Endothelial cell of umbilical vein (primary cell): ENCODE results near the gene EPB41L2. TPM values are rescaled to one million over a fixed set of nuclear protein-coding genes. Genes with fewer than 3 reads are reported as not detected.

Experiments used
- BruUV-seq: library from RNA; stranded (reverse); fragments of 400-500 nt; replicated peaks from 2 replicates; lab custom pipeline; 2021; lab: Mats Ljungman, UMichigan
- CTCF ChIA-PET: fragments of 300-600, 350-600 bp; sonication (Branson Sonifier 250); formaldehyde crosslinking; loops from one replicate; lab custom pipeline; 2021; ENCODE audit warnings: antibody characterized with exemption, inconsistent platforms; lab: Charles Lee
- POLR2A ChIA-PET: fragments of 300-600, 350-600 bp; sonication (Branson Sonifier 250); formaldehyde crosslinking; loops from one replicate; lab custom pipeline; 2021; ENCODE audit warnings: antibody characterized with exemption, inconsistent platforms; lab: Charles Lee
- DNase-seq: peaks from one replicate; pipeline ENCODE4 v3.0.0-alpha.2; 2011; ENCODE audit warnings: low read depth, low spot score
- FAIRE-seq: peaks from 2 replicates; lab custom pipeline; 2011; peaks lifted over from hg19 to GRCh38; lab: Jason Lieb, UNC
- H2AFZ ChIP-seq: 2 replicates; pipeline ENCODE4 v1.6.0; 2012; ENCODE audit warnings: low read depth, low read length, control low read depth, inconsistent platforms
- H3K27ac ChIP-seq: 2 replicates; pipeline ENCODE4 v1.5.1; 2011; ENCODE audit warnings: low read depth, mild to moderate bottlenecking, control low read depth, low read length, moderate library complexity; ENCODE audit not compliant: insufficient read depth
- H3K27me3 ChIP-seq, 2 experiments: 2 replicates each; pipeline versions ENCODE4 v1.6.0 to v1.6.1; 2011; ENCODE audit warnings: low read length in 2 of 2, mixed read lengths in 1 of 2; ENCODE audit not compliant: control insufficient read depth in 2 of 2, insufficient read depth in 2 of 2
- H3K36me3 ChIP-seq, 2 experiments: 2 replicates in 1 of 2; 3 replicates in 1 of 2; pipeline ENCODE4 v1.5.1; 2011; ENCODE audit warnings: low read length in 2 of 2, mild to moderate bottlenecking in 1 of 2, moderate library complexity in 1 of 2; ENCODE audit not compliant: control insufficient read depth in 2 of 2, insufficient read depth in 2 of 2; ENCODE audit errors: extremely low read depth in 1 of 2
- H3K4me1 ChIP-seq: 3 replicates; pipeline ENCODE4 v1.5.1; 2011; ENCODE audit warnings: mild to moderate bottlenecking, low read length; ENCODE audit not compliant: control insufficient read depth, insufficient read depth; ENCODE audit errors: extremely low read depth
- H3K4me2 ChIP-seq: 2 replicates; pipeline ENCODE4 v1.6.1; 2011; ENCODE audit warnings: low read length, control low read depth, mixed read lengths; ENCODE audit not compliant: insufficient read depth
- H3K4me3 ChIP-seq, 3 experiments: fragments of 200-600 bp in 1 of 3; sonication (generic), shearing (Covaris generic) in 1 of 3; replicated peaks in 1 of 3; 2 replicates each; pipeline ENCODE4 v1.5.1; 2011 to 2016; ENCODE audit warnings: control low read depth in 3 of 3, low read length in 3 of 3, mild to moderate bottlenecking in 2 of 3, inconsistent platforms in 1 of 3, low read depth in 1 of 3, moderate library complexity in 1 of 3; ENCODE audit not compliant: insufficient read depth in 1 of 3
- H3K79me2 ChIP-seq: 2 replicates; pipeline ENCODE4 v1.6.0; 2012; ENCODE audit warnings: low read length, inconsistent platforms; ENCODE audit not compliant: control insufficient read depth, insufficient read depth
- H3K9ac ChIP-seq: replicated peaks from 2 replicates; pipeline ENCODE3; 2011; ENCODE audit warnings: low read length, control low read depth; ENCODE audit not compliant: insufficient read depth; ENCODE audit errors: extremely low read depth
- H3K9me1 ChIP-seq: replicated peaks from 3 replicates; pipeline ENCODE4 v1.6.0; 2011; ENCODE audit warnings: mild to moderate bottlenecking, low read length; ENCODE audit not compliant: control insufficient read depth, insufficient read depth; ENCODE audit errors: extremely low read depth
- H3K9me3 ChIP-seq: replicated peaks from 2 replicates; pipeline ENCODE4 v1.5.1; 2012; ENCODE audit warnings: low read length, inconsistent platforms; ENCODE audit not compliant: control insufficient read depth, insufficient read depth
- H4K20me1 ChIP-seq: replicated peaks from 2 replicates; pipeline ENCODE3; 2011; ENCODE audit warnings: mild to moderate bottlenecking, low read length; ENCODE audit not compliant: control insufficient read depth, insufficient read depth; ENCODE audit errors: extremely low read depth
- CTCF ChIP-seq, 2 donors: IDR thresholded peaks; 1 replicate in 1 of 2; 2 replicates in 1 of 2; pipeline ENCODE4 v1.5.1; 2011; ENCODE audit warnings: low read length in 2 of 2, mild to moderate bottlenecking in 2 of 2, moderate library complexity in 2 of 2, control low read depth in 1 of 2, inconsistent platforms in 1 of 2, low read depth in 1 of 2; ENCODE audit not compliant: insufficient read depth in 1 of 2; ENCODE audit errors: extremely low read depth in 1 of 2
- EZH2 ChIP-seq: IDR thresholded peaks from 2 replicates; pipeline ENCODE4 v1.6.1; 2012; ENCODE audit warnings: borderline replicate concordance, low read depth, mild to moderate bottlenecking, moderate library complexity, low read length, inconsistent platforms; ENCODE audit not compliant: severe bottlenecking
- FOS ChIP-seq: IDR thresholded peaks from 2 replicates; pipeline ENCODE4 v1.6.1; 2011; ENCODE audit warnings: mild to moderate bottlenecking, low read length, moderate library complexity, borderline replicate concordance; ENCODE audit not compliant: insufficient read depth
- GATA2 ChIP-seq: IDR thresholded peaks from 2 replicates; pipeline ENCODE4 v1.7.0; 2011; ENCODE audit warnings: low read depth, mild to moderate bottlenecking, moderate library complexity, mixed read lengths, low read length; ENCODE audit not compliant: insufficient read length, insufficient read depth
- JUN ChIP-seq: IDR thresholded peaks from 2 replicates; pipeline ENCODE4 v1.6.1; 2011; ENCODE audit warnings: borderline replicate concordance, low read depth; ENCODE audit not compliant: insufficient read length, insufficient read depth
- MAX ChIP-seq: IDR thresholded peaks from 2 replicates; pipeline ENCODE4 v1.6.1; 2011; ENCODE audit not compliant: insufficient read depth, insufficient read length
- MYC ChIP-seq: IDR thresholded peaks from one replicate; pipeline ENCODE4 v1.6.1; 2011; ENCODE audit warnings: mild to moderate bottlenecking, low read depth, low read length
- POLR2A ChIP-seq: IDR thresholded peaks from 2 replicates; pipeline ENCODE4 v1.6.1; 2012; ENCODE audit warnings: low read depth, mild to moderate bottlenecking, control low read depth, low read length
- POLR2AphosphoS5 ChIP-seq: IDR thresholded peaks from 2 replicates; pipeline ENCODE4 v1.6.1; 2012; ENCODE audit warnings: low read depth, mild to moderate bottlenecking, control low read depth, low read length, moderate library complexity; ENCODE audit not compliant: insufficient read depth
- dilution Hi-C: fragments of 300-500 bp; cut with MboI; formaldehyde crosslinking; loops from one replicate; pipeline ENCODE4 v1.15.0; 2019; ENCODE audit warnings: low sequenced_read_pairs; ENCODE audit not compliant: extremely low pct_ligation_motif_present
- intact Hi-C: fragments of 100-400 bp; cut with micrococcal nuclease; formaldehyde crosslinking; loops from one replicate; pipeline ENCODE4 v1.10.0; 2022
- polyA plus RNA-seq, 4 experiments: library from polyadenylated mRNA; depleted of rRNA in 3 of 4; stranded (reverse) in 3 of 4; unstranded in 1 of 4; fragments of >200 nt; gene quantifications; 2 replicates each; pipeline versions ENCODE4 v1.2.1 to v1.2.3, GENCODE V29; 2011 to 2012; ENCODE audit warnings: missing spikeins in 1 of 4
- total RNA-seq: library from RNA; stranded (reverse); gene quantifications from 2 replicates; pipeline ENCODE4 v1.2.3, GENCODE V29; 2021

The EPB41L2 gene
- total and polyA plus RNA-seq, 2 donors (not counting 3 experiments of a cell fraction or from before 2014, with no cell fraction given): 26.5 to 87.7 TPM

- DNase-seq: no peak
- BruUV-seq: no TSS peak
- no peaks in the 10 kb centered on the region for H3K27me3 ChIP-seq
- POLR2A ChIA-PET: no interaction called here
- no peak for TF ChIP-seq EZH2
- TF ChIP-seq CTCF (IDR thresholded peaks at IDR 0.05; ENCODE audit: extremely low read depth in 1 of 2, insufficient read depth in 1 of 2, low read depth in 1 of 2, low read length in 2 of 2): no peak
- TF ChIP-seq POLR2A: no peak
- no peaks in the 10 kb centered on the region for H3K9me1 ChIP-seq
- no peaks in the 10 kb centered on the region for H3K79me2 ChIP-seq
- intact Hi-C loops (no loop called here), dilution Hi-C loops (no loop called here)
- H3K4me3 ChIP-seq: no peak overlapping the region
- H2AFZ ChIP-seq: no peak overlapping the region
- H3K4me1 ChIP-seq: no peaks in the 10 kb centered on the region
- H3K9me3 ChIP-seq: no peaks in the 10 kb centered on the region
- H3K27ac ChIP-seq: no peak overlapping the region
- no peak for FAIRE-seq
- H3K4me2 ChIP-seq: no peak overlapping the region
- no peaks in the 10 kb centered on the region for H3K36me3 ChIP-seq
- H3K9ac ChIP-seq: no peak overlapping the region
- CTCF ChIA-PET: interaction anchor here (0.7 kb wide), 1 partner anchor 11 kb away, joined by 3 read pairs; no protein-coding TSS in a partner anchor
- H4K20me1 ChIP-seq: no peaks in the 10 kb centered on the region
These were observed 17.0 kb upstream of the EPB41L2 start for GRCh38 chr6:131080084-131080483.

GRCh38 chr6:131073577-131073976, 10.5 kb upstream of the EPB41L2 start:
- dilution Hi-C loops (no loop called here), intact Hi-C loops (no loop called here)
- TF ChIP-seq CTCF (IDR thresholded peaks at IDR 0.05; ENCODE audit: extremely low read depth in 1 of 2, insufficient read depth in 1 of 2, low read depth in 1 of 2, low read length in 2 of 2): no peak
- no peak for TF ChIP-seq POLR2A
- no peak for TF ChIP-seq MAX
- no peak for TF ChIP-seq JUN
- TF ChIP-seq POLR2AphosphoS5: no peak
- no peak for TF ChIP-seq GATA2
- no peak for TF ChIP-seq EZH2
- TF ChIP-seq FOS: no peak
- TF ChIP-seq MYC: no peak
- no peak for FAIRE-seq
- Histone ChIP-seq H2AFZ (no peak overlapping the region), H3K9ac (no peak overlapping the region), H3K27ac (no peak overlapping the region), H3K4me2 (no peak overlapping the region), H4K20me1 (no peaks in the 10 kb centered on the region), H3K36me3 (no peaks in the 10 kb centered on the region), H3K79me2 (no peaks in the 10 kb centered on the region), H3K4me3 (no peak overlapping the region), H3K9me1 (no peaks in the 10 kb centered on the region), H3K9me3 (no peaks in the 10 kb centered on the region), H3K27me3 (no peaks in the 10 kb centered on the region), H3K4me1 (no peaks in the 10 kb centered on the region)
- no peak for DNase-seq
- POLR2A ChIA-PET: no interaction called here
- no TSS peak for BruUV-seq
- CTCF ChIA-PET: interaction anchor here (1.3 kb wide), 1 partner anchor 11 kb away, joined by 3 read pairs; no protein-coding TSS in a partner anchor
